ENCODE results near the gene DLGAP1.

Gene DLGAP1

DNA sequence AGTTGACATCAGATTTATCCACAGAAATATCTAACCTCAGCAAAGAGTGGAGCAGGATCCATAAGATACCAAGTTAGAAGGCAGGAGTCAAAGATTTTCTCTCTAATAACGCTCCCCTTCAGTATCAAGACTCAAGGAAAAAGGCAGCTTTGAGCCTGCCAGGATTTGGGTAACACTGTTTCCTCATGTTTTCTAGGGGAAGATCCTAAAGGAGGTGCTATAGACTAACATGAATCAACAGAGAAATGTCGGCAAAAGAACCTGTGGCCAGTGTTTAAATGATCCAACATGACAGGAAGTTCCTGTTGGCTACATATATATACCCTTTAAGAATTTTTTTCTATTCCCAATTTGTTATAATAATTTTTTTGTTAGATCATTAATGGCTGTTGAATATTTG is 602.8 kb downstream of the DLGAP1 start:
- DNase-seq: no peak

DNA sequence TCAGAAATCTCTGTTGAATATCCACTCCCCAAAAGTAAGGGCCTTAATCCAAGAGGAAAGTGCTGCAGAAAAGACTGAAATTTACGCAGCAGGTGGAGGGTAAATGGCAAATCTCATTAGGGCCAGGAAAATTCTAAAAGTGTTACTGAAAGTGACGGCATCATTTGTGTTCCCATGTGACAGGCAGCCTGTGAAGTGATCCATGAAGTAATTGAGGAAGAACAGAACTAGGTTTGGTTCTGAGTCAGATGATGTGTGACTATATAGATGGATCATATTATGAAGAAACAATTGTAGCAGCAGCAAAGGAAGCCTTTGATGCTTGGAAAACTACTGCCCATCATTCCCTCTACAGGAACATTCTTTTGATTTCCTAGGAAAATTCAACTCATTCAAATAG is 603.9 kb downstream of the DLGAP1 start:
- no peak for DNase-seq

DNA sequence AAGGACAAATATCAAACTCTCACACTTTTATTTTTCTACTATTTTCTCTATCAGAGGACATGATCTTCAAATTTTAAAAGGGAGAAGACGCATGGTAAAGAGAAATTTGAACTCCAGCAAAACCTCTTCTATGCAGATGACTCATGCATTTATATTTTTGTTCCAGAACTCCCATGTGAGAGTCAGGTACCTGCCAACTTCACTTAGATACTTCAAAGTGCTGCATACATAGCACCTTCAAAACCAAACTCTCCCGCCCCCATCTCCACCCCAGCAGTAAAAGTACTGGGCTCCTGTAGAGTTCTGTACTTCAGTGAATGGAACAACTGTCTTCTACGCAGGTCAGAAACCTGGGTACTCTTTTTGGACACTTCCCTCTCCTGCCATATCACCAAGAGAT is 606.8 kb downstream of the DLGAP1 start:
- no peak for DNase-seq

DNA sequence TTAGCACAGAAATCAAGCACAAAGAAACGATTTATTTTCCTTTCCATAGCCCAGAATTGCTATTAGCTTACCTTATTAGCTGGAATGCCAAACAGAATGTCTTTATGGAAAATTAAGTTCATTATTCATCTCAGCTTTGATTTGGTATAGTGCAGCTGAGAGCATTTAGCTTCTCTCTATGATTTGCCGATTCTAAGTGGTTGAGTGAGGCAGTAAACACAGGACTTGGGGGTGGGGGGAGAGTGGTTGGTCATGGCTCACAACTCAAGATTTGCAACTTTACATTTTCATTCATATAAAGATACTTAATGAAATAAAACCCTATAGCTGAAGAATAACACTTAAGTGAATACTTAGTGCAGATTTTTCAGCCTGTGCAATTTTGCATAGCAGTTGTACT is 609.9 kb downstream of the DLGAP1 start:
- DNase-seq: no peak

DNA sequence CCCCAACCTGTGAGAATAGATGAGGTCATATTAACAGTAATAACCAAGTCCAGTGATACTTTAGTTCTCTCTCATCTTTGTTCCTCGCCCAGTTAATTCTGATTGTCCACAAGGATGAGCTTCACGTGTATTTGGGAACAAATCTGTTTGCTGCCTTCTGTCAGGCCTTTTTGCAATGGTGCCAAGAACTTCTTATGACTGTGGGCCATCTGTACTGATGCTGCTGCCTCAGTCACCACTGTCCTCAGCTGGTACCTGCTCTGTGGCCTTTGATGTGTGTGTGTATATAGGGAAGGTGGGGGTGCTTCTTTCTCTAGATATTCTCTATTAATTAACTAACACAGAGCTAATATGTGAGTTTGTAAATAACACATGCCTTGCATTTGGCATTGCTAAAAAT is 612.3 kb downstream of the DLGAP1 start:
- DNase-seq: no peak

DNA sequence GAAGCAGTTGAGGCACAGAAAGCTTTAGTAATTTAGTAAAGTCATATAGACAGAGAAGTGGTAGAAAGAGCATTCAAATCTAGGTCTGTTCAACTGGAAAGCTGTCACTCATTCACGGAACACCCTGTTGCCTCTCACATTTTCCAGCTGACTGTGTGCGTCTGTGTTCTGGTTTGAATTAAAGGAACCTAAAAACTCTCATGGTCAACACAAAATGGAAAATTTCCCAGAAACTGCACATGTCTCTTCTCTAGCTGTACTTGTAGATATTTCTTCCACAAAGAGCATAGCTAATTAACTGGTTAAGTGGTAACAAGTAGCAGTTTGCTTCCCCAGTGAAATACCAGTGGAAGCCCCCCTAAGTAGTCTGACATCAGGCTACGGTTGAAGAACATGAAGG is 614.3 kb downstream of the DLGAP1 start:
- DNase-seq: no peak

DNA sequence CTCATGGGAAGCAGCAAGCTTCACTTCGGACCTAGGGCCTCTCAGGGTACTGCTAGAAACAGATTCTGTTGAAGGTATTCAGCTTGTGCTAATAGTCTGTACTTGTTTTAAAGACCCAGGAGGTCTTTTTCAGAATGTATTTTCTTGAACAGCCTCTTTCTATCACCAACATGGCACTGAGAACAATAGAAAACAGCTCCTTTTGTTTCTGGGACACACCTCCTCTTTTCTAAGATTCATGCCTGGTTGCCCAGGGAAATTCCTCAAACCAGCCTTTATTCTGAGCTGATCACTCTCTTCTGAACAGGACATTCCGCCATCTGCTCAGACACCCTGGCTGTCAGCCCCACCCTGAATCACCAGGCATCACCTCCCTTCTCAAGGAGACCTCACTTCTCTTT is 615.5 kb downstream of the DLGAP1 start:
- DNase-seq: no peak

DNA sequence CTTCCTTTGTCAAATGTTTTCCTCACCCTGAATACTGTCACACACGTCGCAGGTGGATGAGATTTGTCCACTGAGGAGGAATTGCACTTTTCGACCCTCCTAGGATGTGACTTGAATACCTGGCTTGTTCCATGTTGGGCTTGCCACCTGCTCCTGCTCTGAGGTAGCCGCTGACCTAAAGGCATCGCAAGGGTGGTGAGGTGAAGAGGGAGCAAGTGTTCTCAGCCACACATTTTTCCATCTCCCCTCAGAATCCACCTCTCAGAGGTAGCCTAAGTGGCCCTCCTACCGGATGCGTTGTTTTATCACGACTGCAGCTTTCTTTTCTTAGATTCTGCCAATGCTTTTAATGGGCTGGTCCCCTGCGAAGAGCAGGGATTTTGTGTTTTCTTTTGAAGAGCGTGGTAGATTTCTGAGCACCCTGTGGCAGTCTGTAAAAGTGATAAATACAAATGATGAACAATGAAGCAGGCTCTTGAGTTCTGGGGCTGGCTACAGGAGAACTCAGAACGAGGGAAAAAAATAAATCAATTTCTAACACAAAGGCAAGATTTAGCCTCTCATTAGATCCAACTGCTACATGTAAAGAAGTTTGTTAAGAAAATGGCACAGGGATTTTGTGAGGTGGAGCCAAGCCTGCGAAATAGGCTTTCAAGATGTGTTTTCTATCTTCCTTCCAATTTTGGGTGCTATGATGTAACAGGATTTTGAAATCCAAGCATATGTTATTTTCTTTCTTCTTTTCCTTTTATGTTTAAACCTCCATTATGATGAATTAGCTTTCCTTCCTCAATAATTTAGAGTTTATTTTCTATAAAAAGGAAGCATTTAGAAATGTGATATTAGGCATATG is 618.4 kb downstream of the DLGAP1 start:
- no peak for DNase-seq

DNA sequence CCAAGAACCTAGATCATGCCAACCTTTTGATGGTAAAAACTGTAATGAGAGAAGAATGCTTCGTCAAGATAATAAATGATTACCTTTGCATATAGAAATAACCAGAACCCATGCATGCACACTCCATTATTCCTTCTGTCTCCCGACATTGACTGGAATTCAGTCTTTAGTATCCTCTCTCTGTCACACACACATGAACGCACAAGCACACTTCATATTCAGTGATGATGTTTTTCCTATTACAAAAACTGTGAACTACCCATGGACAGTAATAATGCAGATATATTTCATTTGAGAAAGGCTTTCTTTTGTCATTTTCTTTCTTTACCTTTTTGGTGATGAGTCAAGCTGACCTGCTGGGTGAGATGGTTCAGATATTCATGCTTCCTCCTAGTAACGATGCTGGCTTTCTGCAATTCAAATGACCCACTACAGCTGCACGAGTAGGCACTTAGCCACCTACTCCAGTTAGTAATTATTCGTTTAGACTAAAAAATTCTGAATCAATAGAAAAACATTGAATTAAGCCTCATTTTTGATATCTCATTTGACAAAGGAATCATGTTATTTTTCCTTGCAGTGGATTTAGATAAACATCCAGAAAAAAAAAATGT is 623.0 kb downstream of the DLGAP1 start:
- no peak for DNase-seq

DNA sequence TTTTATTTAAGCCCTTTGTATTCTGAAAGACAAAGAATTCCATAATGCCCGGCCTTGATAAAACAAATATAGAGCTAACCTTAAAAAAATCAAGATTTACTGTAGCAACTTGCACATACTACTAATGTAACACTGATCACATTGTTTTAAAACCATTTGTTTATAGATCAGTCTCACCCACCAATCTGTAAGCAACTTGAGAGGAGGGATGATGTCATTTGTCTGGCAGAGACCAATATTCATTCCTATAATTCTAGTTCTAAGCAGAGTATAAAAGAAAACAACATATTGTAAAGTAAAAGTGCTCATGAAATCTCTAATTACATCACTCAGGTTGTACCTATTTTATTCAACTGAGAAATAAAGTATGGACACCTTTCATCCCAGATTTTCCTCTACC is 624.5 kb downstream of the DLGAP1 start:
- DNase-seq: no peak

DNA sequence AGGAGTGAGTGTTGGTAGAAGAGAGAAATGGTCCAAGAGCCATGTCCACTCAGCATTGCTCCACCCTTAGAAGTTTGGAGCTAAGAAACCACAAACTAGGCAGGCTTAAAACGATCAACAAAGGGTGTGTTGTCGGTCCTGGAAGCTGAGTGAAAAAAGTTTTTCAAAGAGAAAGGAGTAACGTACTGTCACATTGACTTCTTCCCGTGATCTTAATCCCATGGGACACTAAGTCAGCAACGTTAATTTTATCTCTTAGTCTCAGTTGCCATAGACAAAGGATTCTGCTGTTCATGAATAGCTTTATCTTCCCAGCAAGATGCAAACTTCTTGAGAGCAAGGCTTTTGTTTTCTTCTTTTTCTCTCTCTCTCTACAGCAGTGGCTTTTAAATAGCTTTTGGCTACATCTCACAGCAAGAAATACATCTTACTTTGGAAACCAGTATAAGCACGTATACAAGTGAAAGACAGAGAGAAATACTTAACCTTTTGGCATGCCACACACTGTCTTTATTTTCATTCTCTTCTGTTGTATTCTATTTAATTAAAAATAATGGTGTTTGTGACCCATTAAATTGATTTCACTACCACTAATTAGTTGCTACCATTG is 627.8 kb downstream of the DLGAP1 start:
- DNase-seq: no peak

DNA sequence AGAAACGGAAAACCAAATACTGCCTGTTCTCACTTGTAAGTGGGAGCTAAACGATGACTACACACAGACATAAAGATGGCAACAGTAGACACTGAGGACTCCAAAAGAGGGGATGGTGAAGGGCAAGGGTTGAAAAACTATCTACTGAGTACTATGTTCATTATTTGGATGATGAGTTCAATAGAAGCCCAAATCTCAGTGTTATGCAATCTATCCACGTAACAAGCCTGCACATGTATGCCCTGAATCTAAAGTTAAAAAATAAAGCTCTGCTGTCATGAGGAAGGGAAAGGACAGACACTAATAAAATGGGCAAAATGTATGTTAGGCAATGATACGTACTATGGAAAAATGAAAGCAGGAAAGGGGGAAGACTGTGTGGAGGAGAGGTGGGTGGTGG is 629.1 kb downstream of the DLGAP1 start:
- no peak for DNase-seq

DNA sequence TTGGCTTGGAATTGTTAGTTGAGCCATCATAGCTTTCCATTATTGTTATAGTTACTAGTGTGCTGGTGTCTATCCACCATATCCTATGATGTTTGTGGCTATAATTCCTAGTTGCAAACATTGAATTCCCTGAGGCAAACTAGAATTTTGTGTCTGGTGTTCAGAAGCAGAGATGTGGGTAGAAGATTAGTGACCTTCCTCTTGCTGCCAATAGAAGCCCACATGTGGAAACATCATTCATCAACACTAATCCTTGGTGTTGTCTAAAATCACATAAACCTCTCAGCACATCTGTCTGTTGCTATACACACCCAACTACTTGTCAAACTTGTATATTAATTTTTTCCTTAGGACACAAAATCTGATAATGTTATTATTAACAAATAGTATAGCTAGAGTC is 631.0 kb downstream of the DLGAP1 start:
- DNase-seq: no peak

DNA sequence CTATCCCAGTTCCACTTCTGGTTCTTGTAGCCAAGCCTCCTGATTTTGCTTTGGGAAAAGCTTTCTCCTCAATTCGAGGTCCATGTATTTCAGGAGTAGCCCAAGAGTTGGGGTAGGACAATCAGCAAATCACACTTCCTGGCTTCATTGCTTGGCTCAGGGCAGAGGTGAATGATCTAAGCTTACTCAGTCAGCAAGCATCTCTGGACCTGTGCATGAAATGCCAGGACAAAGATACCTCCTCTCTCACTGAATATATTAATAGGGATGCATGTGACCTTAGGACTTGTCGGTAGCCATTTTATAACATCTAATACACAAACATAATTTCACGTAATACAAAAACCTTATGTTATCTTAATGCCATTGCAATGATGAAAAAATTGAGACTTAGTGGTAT is 632.0 kb downstream of the DLGAP1 start:
- DNase-seq: no peak

DNA sequence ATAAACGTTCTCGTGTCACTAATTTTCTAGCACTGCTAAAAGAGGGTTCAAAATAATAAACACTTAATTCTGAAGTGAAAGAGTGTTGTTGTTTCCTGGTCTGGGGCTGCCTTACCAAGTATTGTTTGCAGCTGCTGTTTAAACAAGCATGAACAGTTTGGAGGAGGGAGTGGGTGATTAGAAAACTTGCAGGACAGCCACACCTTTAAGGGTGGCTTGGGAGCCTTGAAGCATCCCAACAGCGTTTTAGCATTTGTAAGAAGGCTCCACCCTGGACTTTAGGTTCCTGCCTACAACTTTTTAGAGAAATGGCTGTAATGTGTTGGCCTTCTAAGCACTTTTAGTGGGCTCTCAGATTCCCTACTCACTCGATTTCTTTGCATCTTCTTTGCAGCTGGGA is 633.6 kb downstream of the DLGAP1 start:
- DNase-seq: no peak

DNA sequence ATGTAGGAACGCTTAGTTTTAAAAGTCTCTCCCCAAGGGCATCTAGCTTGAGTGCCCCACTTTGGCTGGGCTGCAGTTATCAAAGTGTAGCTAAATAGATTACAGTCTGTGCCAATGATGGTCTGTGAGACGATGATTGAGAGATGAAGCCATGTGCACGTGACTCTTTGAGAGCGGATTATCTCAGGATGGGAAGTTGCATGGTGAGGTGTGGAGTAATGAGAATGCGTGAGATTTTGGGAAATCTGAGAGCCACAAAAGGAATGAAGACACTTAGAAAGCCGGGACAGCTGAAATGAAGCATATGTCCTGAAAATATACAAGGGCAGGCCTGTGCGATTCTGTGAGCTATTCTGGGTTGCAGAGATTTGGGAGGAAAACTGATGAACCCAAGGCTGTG is 635.1 kb downstream of the DLGAP1 start:
- DNase-seq: no peak

DNA sequence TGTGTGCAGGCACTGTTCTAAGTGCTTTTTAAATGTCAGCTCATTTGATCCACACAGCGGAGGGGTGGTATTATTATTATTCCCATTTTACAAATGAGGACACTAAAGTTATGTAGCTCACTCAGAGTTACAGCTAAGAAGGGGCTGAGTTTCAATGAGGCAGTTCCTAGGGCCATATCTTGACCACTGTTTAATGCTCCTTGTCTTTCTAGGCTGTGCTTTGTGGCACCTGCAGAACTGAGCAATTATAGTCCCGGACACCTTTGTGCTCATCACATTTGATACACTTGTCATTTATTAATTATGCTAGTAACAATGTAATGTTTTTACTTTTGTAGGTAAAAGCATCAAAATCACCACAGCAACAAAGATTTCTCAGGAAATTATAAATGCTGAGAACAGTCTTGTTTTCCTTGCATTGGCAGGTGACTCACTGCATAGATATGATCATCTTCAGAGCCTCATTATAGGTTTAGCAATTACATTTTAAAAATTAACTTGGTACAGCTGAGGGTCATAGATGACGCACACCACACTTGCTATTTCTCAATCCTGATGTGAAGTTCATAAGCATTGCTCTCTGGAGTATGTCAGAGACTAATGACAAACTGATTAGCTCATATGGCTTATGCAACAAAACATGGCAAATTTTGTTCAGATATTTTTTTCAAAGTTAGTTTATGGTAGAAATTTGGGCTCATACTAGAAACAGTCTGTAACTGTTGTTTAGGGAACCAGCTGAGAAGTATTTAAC is 638.3 kb downstream of the DLGAP1 start:
- DNase-seq: peak; percentile 10

DNA sequence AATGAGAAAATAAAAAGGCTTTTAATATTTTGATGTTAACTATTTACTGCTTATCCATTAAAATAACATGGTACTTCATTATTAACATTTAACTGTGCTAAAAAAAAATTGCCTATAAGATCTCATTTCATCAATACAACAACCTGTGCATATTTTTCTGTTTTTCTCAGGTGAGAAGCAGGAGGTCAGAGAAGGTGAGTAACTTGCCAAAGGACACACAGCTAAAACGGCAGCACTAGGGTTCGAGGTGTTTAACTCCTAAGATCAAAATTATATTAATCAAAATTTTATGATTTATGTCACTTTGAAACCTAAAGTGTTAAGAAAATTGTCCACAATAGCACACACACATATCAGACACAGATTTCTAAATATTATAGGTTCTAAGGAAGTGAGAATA is 639.1 kb downstream of the DLGAP1 start:
- no peak for DNase-seq

DNA sequence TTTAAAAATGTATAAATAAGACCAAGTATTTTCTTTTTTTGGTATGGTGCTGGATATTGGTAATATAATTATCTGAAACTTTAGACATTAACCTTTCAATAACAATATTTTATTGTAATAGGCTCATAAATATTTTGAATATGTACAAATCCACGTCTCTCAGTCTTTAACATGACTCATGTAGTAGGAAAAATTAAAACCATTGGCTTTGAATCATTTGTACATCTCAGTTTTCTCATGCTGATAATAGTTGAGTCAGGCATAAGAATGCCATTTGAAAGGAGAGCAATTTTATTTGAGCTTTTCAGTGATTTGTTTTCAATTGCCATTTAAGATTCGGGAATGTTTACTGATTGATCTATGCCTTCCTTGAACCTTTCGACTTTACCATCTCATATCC is 640.3 kb downstream of the DLGAP1 start:
- no peak for DNase-seq

DNA sequence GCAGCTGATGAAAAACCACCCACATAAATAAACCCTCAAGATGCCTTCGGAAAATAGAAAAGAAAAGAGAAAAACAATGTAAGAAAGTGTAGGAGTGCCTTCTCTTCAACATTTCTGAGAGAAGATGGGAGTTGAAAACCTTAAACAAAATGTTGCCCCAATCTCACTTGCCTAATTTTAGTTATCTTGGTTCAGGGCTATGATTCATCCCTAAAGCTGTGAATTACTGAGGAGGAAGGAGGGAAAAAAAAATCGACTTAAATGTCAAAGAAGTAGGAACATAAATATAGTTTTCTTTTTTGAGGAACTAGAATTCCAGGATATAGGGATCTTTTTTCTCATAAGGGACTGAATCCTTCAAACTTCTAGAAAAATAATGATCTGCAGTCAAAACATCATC is 644.8 kb downstream of the DLGAP1 start:
- DNase-seq: no peak

DNA sequence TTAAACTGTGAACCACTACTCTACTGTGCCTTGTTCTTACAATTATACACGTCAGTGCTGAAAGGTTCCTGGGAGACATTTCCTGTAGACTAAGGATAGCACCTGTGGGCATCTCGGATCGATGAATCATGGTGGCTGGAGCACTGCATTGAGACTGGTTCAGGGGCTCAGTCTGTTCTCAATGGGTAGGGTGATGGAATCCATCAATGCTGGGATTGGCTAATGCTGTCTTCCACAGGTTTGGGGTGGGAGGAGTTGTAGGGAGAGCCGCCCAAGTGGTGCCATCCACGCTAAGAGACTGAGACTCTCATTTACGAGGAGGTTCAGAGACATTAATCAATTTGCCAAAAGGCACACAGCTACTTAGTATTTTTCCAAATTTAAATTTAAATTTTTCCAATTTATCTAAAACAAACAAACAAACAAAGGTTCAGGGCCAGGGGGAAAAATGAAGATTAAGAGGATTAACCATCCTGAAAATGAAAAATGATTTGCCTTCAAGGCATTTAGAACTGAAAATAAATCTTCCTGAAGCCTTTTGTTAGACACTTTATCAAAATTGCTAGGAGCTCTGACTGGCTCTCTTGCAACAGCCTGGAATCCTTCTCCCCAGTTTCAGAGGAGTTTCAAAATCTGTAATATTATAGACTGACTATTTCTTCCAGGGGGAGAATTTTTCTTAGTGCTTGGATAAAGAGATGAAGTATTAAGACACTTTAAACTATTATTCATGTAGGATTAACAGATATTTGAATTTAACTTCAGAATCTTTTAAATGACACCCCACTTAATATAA is 645.9 kb downstream of the DLGAP1 start:
- no peak for DNase-seq

DNA sequence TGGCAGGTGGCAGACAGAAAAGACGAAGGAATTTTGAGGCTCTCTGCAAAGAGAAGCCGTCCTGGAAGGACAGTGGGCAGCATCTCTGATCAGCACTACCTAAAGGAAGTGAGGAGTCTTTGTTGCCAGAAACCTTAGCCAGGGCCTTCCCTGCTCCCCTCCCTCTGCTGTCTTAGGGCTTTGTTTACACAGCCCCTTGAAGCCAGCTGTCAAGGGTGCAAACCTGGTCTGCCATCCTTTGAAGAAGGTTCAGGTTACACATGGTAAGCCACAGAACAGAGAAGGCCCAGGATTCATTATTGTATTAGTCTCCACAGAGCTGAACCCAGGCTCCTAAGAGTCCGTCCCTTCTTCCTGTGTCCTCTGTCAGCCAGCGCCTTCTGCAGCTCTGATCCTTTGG is 648.5 kb downstream of the DLGAP1 start:
- DNase-seq: no peak

DNA sequence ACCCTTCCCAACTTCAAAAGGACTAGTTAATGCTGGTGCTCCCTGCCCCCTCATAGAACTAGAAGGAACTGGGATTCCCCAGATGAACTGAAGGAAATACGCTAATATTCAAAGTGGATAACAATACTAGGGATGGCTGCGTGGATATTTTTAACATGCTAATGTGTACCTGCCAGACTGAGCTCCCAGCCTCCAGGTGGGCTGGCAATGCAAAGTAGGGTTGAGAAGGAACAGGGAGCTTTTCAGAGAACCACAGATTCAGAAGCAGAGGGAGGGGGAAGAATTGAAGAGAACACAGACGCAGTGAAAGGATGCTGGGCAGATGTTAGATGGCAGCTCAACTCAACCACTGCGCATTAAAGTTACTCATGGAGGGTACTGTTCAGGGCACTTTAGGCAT is 650.8 kb downstream of the DLGAP1 start:
- DNase-seq: no peak

Measured in T1000 (cell line).